ENCODE results near the gene TPRN. TPM values are rescaled to one million over a fixed set of nuclear protein-coding genes. Genes with fewer than 3 reads are reported as not detected.
"Not testable (repeated sequence)": the region's sequence is repeated elsewhere in the genome, so short reads cannot be mapped to it uniquely, and the experiment has no call there.

The TPRN gene
- total RNA-seq, 1 experiment from 2014 or later = 20.3 TPM

GRCh38 chr9:137245450-137246421 lies 45.2 kb upstream of the TPRN start:
- BruUV-seq (replicated peaks) = no TSS peak
- intact Hi-C loops (cut with micrococcal nuclease; ENCODE audit: unreplicated experiment) = no loop called here
- CTCF ChIA-PET = interaction anchor here (0.6 kb wide), 2 partner anchors 27 to 1287 kb away, joined by 7 to 14 read pairs; no protein-coding TSS in a partner anchor
- DNase-seq = no peak
- peaks cover 51% of the 10 kb centered on the region for H3K36me3 Mint-ChIP-seq (ENCODE audit: insufficient read depth, unreplicated experiment)
- H3K27ac Mint-ChIP-seq (ENCODE audit: unreplicated experiment) = no peak overlapping the region
- H3K27me3 Mint-ChIP-seq (ENCODE audit: unreplicated experiment) = peaks cover 9% of the 10 kb centered on the region
- H3K9me3 Mint-ChIP-seq (ENCODE audit: low read depth, unreplicated experiment) = no peaks in the 10 kb centered on the region
- no peak for TF ChIP-seq CTCF (IDR thresholded peaks at IDR 0.05; ENCODE audit: unreplicated experiment)
- H3K4me3 Mint-ChIP-seq (ENCODE audit: low read depth, unreplicated experiment) = no peak overlapping the region
- H3K4me1 Mint-ChIP-seq (ENCODE audit: low read depth, unreplicated experiment) = peaks cover 9% of the 10 kb centered on the region

DNA sequence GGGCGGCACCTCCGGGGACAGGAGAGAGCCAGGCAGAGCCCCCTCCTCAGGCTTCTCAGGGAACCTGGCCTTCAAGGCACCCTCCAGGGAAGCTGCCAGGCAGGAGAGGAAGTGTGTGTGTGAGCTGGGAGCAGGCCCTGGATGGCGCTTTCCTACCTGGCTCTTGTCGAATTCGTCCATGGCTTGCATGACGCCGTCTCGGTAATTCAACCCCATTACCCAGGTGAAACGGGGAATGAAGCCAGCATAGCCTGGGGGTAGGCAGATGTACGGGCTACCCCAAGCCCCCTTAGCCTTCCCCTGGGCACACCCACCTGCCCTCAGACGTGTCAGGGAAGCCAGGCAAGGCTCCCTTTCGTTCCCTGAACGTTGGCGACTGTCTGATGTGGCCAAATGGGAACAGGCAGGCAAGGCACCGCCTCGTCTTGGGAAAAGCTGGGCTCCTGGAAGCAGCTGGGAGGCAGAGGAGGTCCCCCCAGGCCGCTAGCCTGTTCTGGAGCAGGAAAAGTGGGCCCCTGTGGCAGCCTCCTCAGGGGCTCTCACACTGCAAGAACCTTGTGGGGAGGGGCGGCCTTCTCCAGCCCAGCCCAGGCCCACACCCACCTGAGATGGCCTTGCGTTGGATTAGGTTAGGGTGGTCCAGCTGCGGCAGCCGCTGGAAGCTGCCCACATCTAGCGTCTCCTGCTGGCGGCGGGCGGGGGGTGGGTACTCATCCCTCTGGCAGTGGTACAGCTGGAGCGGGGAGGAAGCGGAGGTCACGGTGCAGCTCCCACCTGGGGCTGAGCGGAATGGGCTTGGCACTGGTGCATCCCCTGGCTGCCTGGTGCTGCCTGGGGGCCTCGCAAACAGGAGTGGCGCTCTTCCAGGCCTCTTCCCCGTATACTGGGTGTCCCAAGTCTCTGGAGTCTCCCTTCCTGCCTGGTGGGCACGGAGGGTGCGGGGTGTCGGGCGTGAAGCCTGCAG lies 44.2 kb upstream of the TPRN start:
- intact Hi-C loops (cut with micrococcal nuclease; ENCODE audit: unreplicated experiment) = no loop called here
- Mint-ChIP-seq H3K4me3 (ENCODE audit: low read depth, unreplicated experiment) (peak overlapping the region; percentile 76), H3K4me1 (ENCODE audit: low read depth, unreplicated experiment) (peaks cover 9% of the 10 kb centered on the region), H3K36me3 (ENCODE audit: insufficient read depth, unreplicated experiment) (peaks cover 59% of the 10 kb centered on the region), H3K27me3 (ENCODE audit: unreplicated experiment) (peaks cover 12% of the 10 kb centered on the region), H3K27ac (ENCODE audit: unreplicated experiment) (peak overlapping the region; percentile 55), H3K9me3 (ENCODE audit: low read depth, unreplicated experiment) (no peaks in the 10 kb centered on the region)
- no peak for TF ChIP-seq CTCF (IDR thresholded peaks at IDR 0.05; ENCODE audit: unreplicated experiment)
- no TSS peak for BruUV-seq (replicated peaks)
- CTCF ChIA-PET = interaction anchor here (0.6 kb wide), 1 partner anchor 26 kb away, joined by 14 read pairs; no protein-coding TSS in a partner anchor
- no peak for DNase-seq

DNA sequence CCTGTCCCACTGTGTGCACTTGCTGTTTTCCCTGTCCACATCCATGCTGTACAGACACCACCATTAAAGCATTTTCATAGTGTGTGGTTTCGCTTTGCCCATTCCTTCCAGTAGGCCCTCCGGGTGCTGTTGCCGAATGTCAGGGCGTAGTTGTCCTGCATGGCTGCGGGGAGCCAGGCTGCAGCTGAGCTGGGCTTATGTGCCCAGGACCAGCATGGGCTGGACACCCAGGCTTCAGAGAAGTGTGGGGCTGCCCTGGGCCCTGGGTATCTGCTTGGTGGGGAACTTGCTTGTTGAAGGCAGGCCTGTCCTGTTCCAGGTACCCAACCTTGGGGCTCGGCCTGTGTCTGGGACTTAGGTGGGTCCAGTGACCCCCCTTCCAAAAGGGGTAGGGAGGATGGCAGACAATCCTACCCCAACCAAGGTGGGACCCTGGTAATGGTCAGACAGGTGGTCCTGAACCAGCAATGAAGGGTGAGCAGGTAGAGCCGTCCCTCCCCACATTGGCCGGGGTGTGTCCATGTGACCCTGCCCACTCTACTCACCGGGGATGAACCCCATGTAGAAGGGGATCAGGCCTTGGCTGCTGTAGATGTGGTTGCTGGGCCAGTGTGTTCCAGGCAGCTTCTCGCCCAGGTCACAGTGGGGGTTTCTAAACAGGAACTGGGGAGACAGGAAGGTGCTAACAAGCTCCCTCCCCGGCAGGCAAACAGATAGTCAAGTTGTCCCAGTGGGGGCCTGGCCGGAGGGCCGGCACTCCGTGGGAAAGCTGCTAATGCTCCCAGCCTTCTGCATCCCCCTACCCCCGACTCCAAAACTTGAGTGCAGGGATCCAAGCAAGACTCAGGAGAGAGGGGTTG lies 43.3 kb upstream of the TPRN start:
- H3K36me3 Mint-ChIP-seq (ENCODE audit: insufficient read depth, unreplicated experiment) = peaks cover 65% of the 10 kb centered on the region
- H3K27me3 Mint-ChIP-seq (ENCODE audit: unreplicated experiment) = peaks cover 12% of the 10 kb centered on the region
- H3K4me1 Mint-ChIP-seq (ENCODE audit: low read depth, unreplicated experiment) = peaks cover 12% of the 10 kb centered on the region
- no TSS peak for BruUV-seq (replicated peaks)
- H3K9me3 Mint-ChIP-seq (ENCODE audit: low read depth, unreplicated experiment) = no peaks in the 10 kb centered on the region
- peak overlapping the region; percentile 55 for H3K27ac Mint-ChIP-seq (ENCODE audit: unreplicated experiment)
- CTCF ChIA-PET = interaction anchor here (0.6 kb wide), 1 partner anchor 112 kb away, joined by 3 read pairs; no protein-coding TSS in a partner anchor
- H3K4me3 Mint-ChIP-seq (ENCODE audit: low read depth, unreplicated experiment) = peak overlapping the region; percentile 76
- no peak for TF ChIP-seq CTCF (IDR thresholded peaks at IDR 0.05; ENCODE audit: unreplicated experiment)
- intact Hi-C loops (cut with micrococcal nuclease; ENCODE audit: unreplicated experiment) = no loop called here
- DNase-seq = no peak

DNA sequence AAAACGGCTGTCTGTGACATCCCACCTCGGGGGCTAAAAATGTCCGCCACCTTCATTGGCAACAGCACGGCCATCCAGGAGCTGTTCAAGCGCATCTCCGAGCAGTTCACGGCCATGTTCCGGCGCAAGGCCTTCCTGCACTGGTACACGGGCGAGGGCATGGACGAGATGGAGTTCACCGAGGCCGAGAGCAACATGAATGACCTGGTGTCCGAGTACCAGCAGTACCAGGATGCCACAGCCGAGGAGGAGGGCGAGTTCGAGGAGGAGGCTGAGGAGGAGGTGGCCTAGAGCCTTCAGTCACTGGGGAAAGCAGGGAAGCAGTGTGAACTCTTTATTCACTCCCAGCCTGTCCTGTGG lies 42.7 kb upstream of the TPRN start:
- CTCF ChIA-PET = interaction anchor here (0.6 kb wide), 1 partner anchor 112 kb away, joined by 3 read pairs; no protein-coding TSS in a partner anchor
- peaks cover 18% of the 10 kb centered on the region for H3K4me1 Mint-ChIP-seq (ENCODE audit: low read depth, unreplicated experiment)
- TSS peak; percentile 73 for BruUV-seq (replicated peaks)
- DNase-seq; intact Hi-C loops (cut with micrococcal nuclease; ENCODE audit: unreplicated experiment); H3K9me3 Mint-ChIP-seq (ENCODE audit: low read depth, unreplicated experiment): not testable (repeated sequence)
- peak overlapping the region; percentile 55 for H3K27ac Mint-ChIP-seq (ENCODE audit: unreplicated experiment)
- H3K36me3 Mint-ChIP-seq (ENCODE audit: insufficient read depth, unreplicated experiment) = peaks cover 67% of the 10 kb centered on the region
- peaks cover 12% of the 10 kb centered on the region for H3K27me3 Mint-ChIP-seq (ENCODE audit: unreplicated experiment)
- peak overlapping the region; percentile 76 for H3K4me3 Mint-ChIP-seq (ENCODE audit: low read depth, unreplicated experiment)
